WERI-Rb-1 (cell line): Measurements from ENCODE around the gene TBXAS1.
A peak's percentile ranks its signal among the peaks of the same experiment; 100 is the strongest.

ENCODE experiments used
- DNase-seq: peaks from one replicate; pipeline ENCODE4 v3.0.0-alpha.2; 2020
- H3K27ac ChIP-seq: fragments of 250-450 bp; sonication (Bioruptor Pico); 2 replicates; pipeline ENCODE4 v1.5.1; 2020; ENCODE audit warnings: mild to moderate bottlenecking, moderate library complexity
- H3K27me3 ChIP-seq: fragments of 250-450 bp; sonication (Bioruptor Pico); 2 replicates; pipeline ENCODE4 v1.5.1; 2021; ENCODE audit warnings: mild to moderate bottlenecking, low read depth, moderate library complexity; ENCODE audit not compliant: insufficient read depth, severe bottlenecking
- H3K36me3 ChIP-seq: fragments of 250-450 bp; sonication (Bioruptor Pico); 2 replicates; pipeline ENCODE4 v1.5.1; 2020; ENCODE audit warnings: mild to moderate bottlenecking, moderate library complexity
- H3K4me3 ChIP-seq: 2 replicates; pipeline ENCODE4 v1.5.1; 2011; ENCODE audit warnings: low read depth, mild to moderate bottlenecking, control low read depth, low read length
- H3K9me3 ChIP-seq: fragments of 250-450 bp; sonication (Bioruptor Pico); 2 replicates; pipeline ENCODE4 v1.5.1; 2021; ENCODE audit warnings: mild to moderate bottlenecking, moderate library complexity; ENCODE audit not compliant: severe bottlenecking
- TF ChIP-seq, protein P1 (sequence below): IDR thresholded peaks from 2 replicates; pipeline ENCODE4 v1.5.1; 2011; ENCODE audit warnings: low read depth, mild to moderate bottlenecking, control low read depth, inconsistent platforms, low read length

TBXAS1 gene

DNA sequence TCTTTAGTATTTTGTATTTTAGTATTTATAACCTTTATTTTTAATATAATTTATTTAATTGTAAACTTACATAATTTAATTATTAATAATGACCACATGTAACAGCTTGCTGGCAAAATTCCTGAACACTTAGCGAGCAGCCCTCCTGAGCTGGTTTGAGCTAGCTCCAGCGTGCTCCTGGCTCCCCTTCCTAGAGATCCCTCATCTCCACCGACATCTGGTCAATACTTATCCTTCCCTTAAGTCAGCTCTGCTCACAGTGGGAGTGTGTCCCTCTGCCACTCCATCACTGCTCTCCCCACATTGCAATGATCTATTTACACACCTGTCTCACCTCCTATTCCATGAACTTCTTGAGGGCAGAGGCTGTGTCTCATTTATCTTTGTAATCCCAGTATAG lies 20.6 kb upstream of the TBXAS1 start:
- Histone ChIP-seq H3K36me3 (no peaks in the 10 kb centered on the region), H3K9me3 (peaks cover 4% of the 10 kb centered on the region), H3K27me3 (no peaks in the 10 kb centered on the region), H3K27ac (no peak overlapping the region), H3K4me3 (no peak overlapping the region)
- peak; percentile 36 for DNase-seq
- TF ChIP-seq, protein P1, sequence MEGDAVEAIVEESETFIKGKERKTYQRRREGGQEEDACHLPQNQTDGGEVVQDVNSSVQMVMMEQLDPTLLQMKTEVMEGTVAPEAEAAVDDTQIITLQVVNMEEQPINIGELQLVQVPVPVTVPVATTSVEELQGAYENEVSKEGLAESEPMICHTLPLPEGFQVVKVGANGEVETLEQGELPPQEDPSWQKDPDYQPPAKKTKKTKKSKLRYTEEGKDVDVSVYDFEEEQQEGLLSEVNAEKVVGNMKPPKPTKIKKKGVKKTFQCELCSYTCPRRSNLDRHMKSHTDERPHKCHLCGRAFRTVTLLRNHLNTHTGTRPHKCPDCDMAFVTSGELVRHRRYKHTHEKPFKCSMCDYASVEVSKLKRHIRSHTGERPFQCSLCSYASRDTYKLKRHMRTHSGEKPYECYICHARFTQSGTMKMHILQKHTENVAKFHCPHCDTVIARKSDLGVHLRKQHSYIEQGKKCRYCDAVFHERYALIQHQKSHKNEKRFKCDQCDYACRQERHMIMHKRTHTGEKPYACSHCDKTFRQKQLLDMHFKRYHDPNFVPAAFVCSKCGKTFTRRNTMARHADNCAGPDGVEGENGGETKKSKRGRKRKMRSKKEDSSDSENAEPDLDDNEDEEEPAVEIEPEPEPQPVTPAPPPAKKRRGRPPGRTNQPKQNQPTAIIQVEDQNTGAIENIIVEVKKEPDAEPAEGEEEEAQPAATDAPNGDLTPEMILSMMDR = no peak

GRCh38 chr7:139808846-139809442 lies 20.1 kb upstream of the TBXAS1 start:
- TF ChIP-seq, protein P1 = no peak

DNA sequence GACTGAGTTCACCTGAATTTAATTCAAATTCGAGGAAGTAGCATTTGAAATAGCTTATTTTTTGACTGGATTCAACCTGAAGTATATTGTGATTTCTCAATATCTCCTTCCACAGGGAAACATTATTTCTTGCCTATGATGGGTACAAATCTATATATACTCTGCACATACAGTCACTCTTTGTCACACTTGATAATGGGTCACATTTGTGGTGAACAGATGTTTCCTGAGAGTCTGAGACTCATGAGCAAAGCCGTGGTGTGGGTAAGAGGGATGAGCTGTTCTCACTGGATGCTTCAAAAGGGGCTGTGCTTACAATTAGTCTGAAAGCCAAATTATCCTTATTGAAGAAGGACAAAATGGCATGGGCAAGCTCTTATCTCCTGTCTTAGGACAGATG lies 18.0 kb upstream of the TBXAS1 start:
- H3K4me3 ChIP-seq = no peak overlapping the region
- H3K27ac ChIP-seq = no peak overlapping the region
- TF ChIP-seq, protein P1 = no peak
- H3K36me3 ChIP-seq = no peaks in the 10 kb centered on the region
- no peaks in the 10 kb centered on the region for H3K27me3 ChIP-seq
- peak; percentile 30 for DNase-seq
- H3K9me3 ChIP-seq = no peaks in the 10 kb centered on the region

More at GRCh38 chr7:139808846-139809442, 20.1 kb upstream of the TBXAS1 start:
- peaks cover 3% of the 10 kb centered on the region for H3K9me3 ChIP-seq
- no peak overlapping the region for H3K4me3 ChIP-seq
- no peak for DNase-seq
- no peaks in the 10 kb centered on the region for H3K27me3 ChIP-seq
- H3K36me3 ChIP-seq = no peaks in the 10 kb centered on the region
- H3K27ac ChIP-seq = no peak overlapping the region

GRCh38 chr7:139813151-139813550 lies 15.9 kb upstream of the TBXAS1 start:
- TF ChIP-seq, protein P1 = no peak
- H3K4me3 ChIP-seq = no peak overlapping the region

GRCh38 chr7:139813689-139814088 lies 15.4 kb upstream of the TBXAS1 start:
- Histone ChIP-seq H3K27ac (no peak overlapping the region), H3K27me3 (no peaks in the 10 kb centered on the region), H3K4me3 (no peak overlapping the region), H3K9me3 (no peaks in the 10 kb centered on the region), H3K36me3 (no peaks in the 10 kb centered on the region)
- TF ChIP-seq, protein P1 = no peak
- DNase-seq = no peak

More at GRCh38 chr7:139813151-139813550, 15.9 kb upstream of the TBXAS1 start:
- H3K27ac ChIP-seq = no peak overlapping the region
- DNase-seq = no peak
- H3K36me3 ChIP-seq = no peaks in the 10 kb centered on the region
- no peaks in the 10 kb centered on the region for H3K27me3 ChIP-seq
- no peaks in the 10 kb centered on the region for H3K9me3 ChIP-seq

GRCh38 chr7:139817249-139817648 lies 11.8 kb upstream of the TBXAS1 start:
- Histone ChIP-seq H3K4me3 (no peak overlapping the region), H3K9me3 (no peaks in the 10 kb centered on the region), H3K27me3 (no peaks in the 10 kb centered on the region), H3K27ac (no peak overlapping the region), H3K36me3 (no peaks in the 10 kb centered on the region)
- TF ChIP-seq, protein P1 = no peak
- DNase-seq = no peak
